T-helper 1 cell (primary cell): ENCODE measurements around the gene FIGN.

Experiments
- DNase-seq, 5 donors: peaks; one replicate each; pipeline ENCODE4 v3.0.0-alpha.2; 2012 to 2020

FIGN gene

GRCh38 chr2:163607630-163608029, 128.2 kb downstream of the FIGN start:
- no peak for DNase-seq

- DNase-seq = no peak
These were observed 128.9 kb downstream of the FIGN start for GRCh38 chr2:163606878-163607277.

- DNase-seq = no peak
These were observed 130.0 kb downstream of the FIGN start for GRCh38 chr2:163605779-163606178.

GRCh38 chr2:163604941-163605555, 130.8 kb downstream of the FIGN start:
- DNase-seq = no peak

- DNase-seq = no peak
These were observed 133.6 kb downstream of the FIGN start for GRCh38 chr2:163602196-163602595.

GRCh38 chr2:163601377-163601776, 134.4 kb downstream of the FIGN start:
- no peak for DNase-seq

- no peak for DNase-seq
These were observed 135.0 kb downstream of the FIGN start for GRCh38 chr2:163600801-163601200.

GRCh38 chr2:163595028-163595427, 140.8 kb downstream of the FIGN start:
- no peak for DNase-seq

GRCh38 chr2:163594497-163594896, 141.3 kb downstream of the FIGN start:
- no peak for DNase-seq

GRCh38 chr2:163593982-163594381, 141.8 kb downstream of the FIGN start:
- no peak for DNase-seq

- no peak for DNase-seq
These were observed 142.7 kb downstream of the FIGN start for GRCh38 chr2:163592954-163593622.

GRCh38 chr2:163591461-163591860, 144.3 kb downstream of the FIGN start:
- no peak for DNase-seq

- DNase-seq = no peak
These were observed 155.1 kb downstream of the FIGN start for GRCh38 chr2:163580757-163581156.

GRCh38 chr2:163574309-163574708, 161.5 kb downstream of the FIGN start:
- no peak for DNase-seq

- DNase-seq = no peak
These were observed 162.2 kb downstream of the FIGN start for GRCh38 chr2:163573652-163574051.

GRCh38 chr2:163572850-163573249, 163.0 kb downstream of the FIGN start:
- no peak for DNase-seq

GRCh38 chr2:163571423-163572102, 164.2 kb downstream of the FIGN start:
- no peak for DNase-seq

GRCh38 chr2:163570391-163570790, 165.4 kb downstream of the FIGN start:
- no peak for DNase-seq

GRCh38 chr2:163565192-163565591, 170.6 kb downstream of the FIGN start:
- no peak for DNase-seq

GRCh38 chr2:163564236-163564635, 171.6 kb downstream of the FIGN start:
- DNase-seq = no peak

GRCh38 chr2:163563336-163563735, 172.5 kb downstream of the FIGN start:
- DNase-seq = no peak

GRCh38 chr2:163558251-163559021, 177.4 kb downstream of the FIGN start:
- no peak for DNase-seq

GRCh38 chr2:163556511-163556910, 179.3 kb downstream of the FIGN start:
- no peak for DNase-seq
